AG04450 (cell line): ENCODE data around the gene FXYD1. TPM values are rescaled to one million over a fixed set of nuclear protein-coding genes. Genes with fewer than 3 reads are reported as not detected.
"Not testable (repeated sequence)": the region's sequence is repeated elsewhere in the genome, so short reads cannot be mapped to it uniquely, and the experiment has no call there.

Experiments
- CTCF ChIA-PET: fragments of 300-600, 350-600 bp; formaldehyde crosslinking; extraction: SDS; loops from one replicate; lab custom pipeline; 2022; ENCODE audit warnings: antibody characterized with exemption, inconsistent platforms; lab: Charles Lee
- POLR2A ChIA-PET: fragments of 350-600 bp; formaldehyde crosslinking; extraction: SDS; loops from one replicate; lab custom pipeline; 2021; ENCODE audit warnings: antibody characterized with exemption, inconsistent platforms; lab: Yijun Ruan, JAX
- DNase-seq: peaks from one replicate; pipeline ENCODE4 v3.0.0-alpha.2; 2011; ENCODE audit warnings: low read depth, low spot score
- H3K27ac ChIP-seq: one replicate; pipeline ENCODE4 v1.5.1; 2012; ENCODE audit warnings: low read depth, low read length, control low read depth
- H3K27me3 ChIP-seq: one replicate; pipeline ENCODE4 v1.6.0; 2012; ENCODE audit warnings: low read length; ENCODE audit not compliant: control insufficient read depth, insufficient read depth
- H3K4me3 ChIP-seq: 2 replicates; pipeline ENCODE4 v1.5.1; 2011; ENCODE audit warnings: mild to moderate bottlenecking, low read depth, low read length, control low read depth
- H3K9me3 ChIP-seq: 2 replicates; pipeline ENCODE4 v1.5.1; 2012; ENCODE audit warnings: low read length; ENCODE audit not compliant: control insufficient read depth, insufficient read depth
- CTCF ChIP-seq: IDR thresholded peaks from 2 replicates; pipeline ENCODE4 v1.5.1; 2011; ENCODE audit warnings: low read depth, low read length, control low read depth, inconsistent platforms
- polyA plus RNA-seq: library from polyadenylated mRNA; depleted of rRNA; stranded (reverse); fragments of >200 nt; gene quantifications from 2 replicates; pipeline ENCODE4 v1.2.3, GENCODE V29; 2011

FXYD1 gene
- polyA plus RNA-seq, 1 experiment, result 1.3 TPM

DNA sequence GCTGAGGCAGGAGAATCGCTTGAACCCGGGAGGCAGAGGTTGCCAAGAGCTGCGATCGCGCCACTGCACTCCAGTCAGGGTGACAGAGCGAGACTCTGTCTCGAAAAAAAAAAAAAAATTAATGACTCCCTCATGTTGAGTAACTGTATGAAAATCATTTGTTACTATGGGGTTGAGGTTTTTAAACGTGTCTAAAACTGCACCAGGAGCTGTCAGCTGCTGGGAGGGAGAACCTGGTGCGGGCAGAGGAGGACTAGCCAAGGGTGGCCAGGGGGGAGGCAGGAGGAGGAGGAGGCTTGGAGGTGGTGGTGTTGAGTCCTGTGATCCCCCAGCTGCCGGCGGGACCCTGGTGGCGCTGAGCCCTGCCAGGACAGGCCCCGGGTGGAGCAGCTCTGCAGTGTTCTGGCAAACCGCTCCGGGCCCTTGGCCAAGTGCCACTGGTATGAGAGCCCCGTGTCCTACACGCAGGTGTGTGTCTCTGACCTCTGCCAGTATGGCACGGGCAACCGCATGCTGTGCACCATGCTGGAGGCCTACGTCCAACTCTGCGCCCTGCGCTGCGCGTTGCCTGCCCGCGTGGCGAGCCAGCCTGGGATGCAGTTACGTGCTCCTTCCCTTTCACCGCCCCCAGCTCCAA is 40.1 kb upstream of the FXYD1 start:
- no peak for DNase-seq
- H3K27ac ChIP-seq, result no peak overlapping the region
- ChIA-PET POLR2A (no interaction called here), CTCF (interaction anchor here (0.7 to 2.5 kb wide), 3 partner anchors 32 to 115 kb away, joined by 3 to 10 read pairs (median 4); partner anchors contain the start of gene LGI4)
- H3K9me3 ChIP-seq, result no peaks in the 10 kb centered on the region; the same call in 1 of the 2 replicates
- peaks cover 3% of the 10 kb centered on the region for H3K27me3 ChIP-seq
- no peak overlapping the region for H3K4me3 ChIP-seq
- TF ChIP-seq CTCF, result no peak

- Histone ChIP-seq H3K9me3 (no peaks in the 10 kb centered on the region; the same call in 1 of the 2 replicates), H3K27me3 (no peaks in the 10 kb centered on the region), H3K27ac (no peak overlapping the region), H3K4me3 (no peak overlapping the region)
- DNase-seq, result no peak
- POLR2A ChIA-PET, result no interaction called here
- TF ChIP-seq CTCF, result no peak
- CTCF ChIA-PET, result interaction anchor here (0.7 to 1.5 kb wide), 3 partner anchors 15 to 115 kb away, joined by 3 to 4 read pairs (median 3); partner anchors contain the start of gene LGI4
These were observed 39.3 kb upstream of the FXYD1 start for GRCh38 chr19:35099155-35099896.

GRCh38 chr19:35099897-35100275 is 38.7 kb upstream of the FXYD1 start:
- ChIA-PET CTCF (interaction anchor here (0.8 kb wide), 1 partner anchor 15 kb away, joined by 3 read pairs; no protein-coding TSS in a partner anchor), POLR2A (interaction anchor here (0.6 kb wide), 1 partner anchor 18 kb away, joined by 5 read pairs; no protein-coding TSS in a partner anchor)
- Histone ChIP-seq H3K27me3 (no peaks in the 10 kb centered on the region), H3K9me3 (peaks cover 3% of the 10 kb centered on the region; the same call in 1 of the 2 replicates), H3K4me3 (no peak overlapping the region), H3K27ac (no peak overlapping the region)
- no peak for DNase-seq
- no peak for TF ChIP-seq CTCF

GRCh38 chr19:35100588-35101533 is 37.8 kb upstream of the FXYD1 start:
- TF ChIP-seq CTCF, result no peak
- H3K27me3 ChIP-seq, result no peaks in the 10 kb centered on the region
- DNase-seq, result no peak
- peaks cover 6% of the 10 kb centered on the region for H3K9me3 ChIP-seq
- H3K4me3 ChIP-seq, result no peak overlapping the region
- POLR2A ChIA-PET, result interaction anchor here (0.6 kb wide), 1 partner anchor 17 kb away, joined by 5 read pairs; no protein-coding TSS in a partner anchor
- CTCF ChIA-PET, result interaction anchor here (0.7 to 0.9 kb wide), 2 partner anchors 35 to 40 kb away, joined by 3 to 5 read pairs; no protein-coding TSS in a partner anchor
- H3K27ac ChIP-seq, result no peak overlapping the region

GRCh38 chr19:35101949-35102348 is 36.7 kb upstream of the FXYD1 start:
- POLR2A ChIA-PET, H3K4me3 ChIP-seq, DNase-seq, CTCF ChIA-PET, H3K27ac ChIP-seq, H3K27me3 ChIP-seq: not testable (repeated sequence)
- H3K9me3 ChIP-seq, result peaks cover 12% of the 10 kb centered on the region

DNA sequence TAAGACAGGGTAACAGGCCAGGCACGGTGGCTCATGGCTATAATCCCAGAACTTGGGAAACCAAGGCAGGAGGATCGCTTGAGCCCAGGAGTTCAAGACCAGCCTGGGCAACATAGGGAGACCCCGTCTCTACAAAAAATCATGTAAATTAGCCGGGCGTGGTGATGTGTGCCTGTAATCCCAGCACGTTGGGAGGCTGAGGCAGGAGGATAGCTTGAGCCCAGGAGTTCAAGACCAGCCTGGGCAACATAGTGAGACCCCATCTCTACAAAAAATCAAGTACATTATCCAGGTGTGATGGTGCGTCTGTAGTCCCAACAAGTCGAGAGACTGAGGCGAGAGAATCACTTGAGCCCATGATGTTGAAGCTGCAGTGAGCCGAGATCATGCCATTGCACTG is 35.0 kb upstream of the FXYD1 start:
- H3K27me3 ChIP-seq, POLR2A ChIA-PET, DNase-seq, H3K27ac ChIP-seq, H3K4me3 ChIP-seq, CTCF ChIA-PET: not testable (repeated sequence)
- H3K9me3 ChIP-seq, result peaks cover 12% of the 10 kb centered on the region
